ENCODE results near the gene MVB12A. TPM values are rescaled to one million over a fixed set of nuclear protein-coding genes. Genes with fewer than 3 reads are reported as not detected.

Gene MVB12A
- total RNA-seq, 1 donor from 2014 or later, result 23.3 TPM

- no peak overlapping the region for H3K27ac Mint-ChIP-seq
- no peak for TF ChIP-seq CTCF (IDR thresholded peaks at IDR 0.05)
- H3K36me3 Mint-ChIP-seq (ENCODE audit: low read depth), result peaks cover 9% of the 10 kb centered on the region
- ATAC-seq (ENCODE audit: low read depth) (no peak), DNase-seq (no peak)
- peaks cover 16% of the 10 kb centered on the region for H3K4me1 Mint-ChIP-seq
- intact Hi-C loops (cut with micrococcal nuclease), result no loop called here
- ChIA-PET CTCF (no interaction called here), POLR2A (no interaction called here)
- no peaks in the 10 kb centered on the region for H3K9me3 Mint-ChIP-seq
- H3K27me3 Mint-ChIP-seq, result no peaks in the 10 kb centered on the region
- H3K4me3 Mint-ChIP-seq, result no peak overlapping the region
Measured at GRCh38 chr19:17423429-17424208, 3.8 kb downstream of the MVB12A start.

GRCh38 chr19:17424743-17425365, 5.0 kb downstream of the MVB12A start:
- ChIA-PET CTCF (no interaction called here), POLR2A (interaction anchor here (0.7 kb wide), 1 partner anchor 13 kb away, joined by 3 read pairs; no protein-coding TSS in a partner anchor)
- Mint-ChIP-seq H3K36me3 (ENCODE audit: low read depth) (peaks cover 8% of the 10 kb centered on the region), H3K9me3 (no peaks in the 10 kb centered on the region), H3K4me1 (peaks cover 7% of the 10 kb centered on the region), H3K27me3 (no peaks in the 10 kb centered on the region), H3K4me3 (no peak overlapping the region), H3K27ac (no peak overlapping the region)
- ATAC-seq (ENCODE audit: low read depth) (peak; percentile 33), DNase-seq (no peak)
- intact Hi-C loops (cut with micrococcal nuclease), result no loop called here
- no peak for TF ChIP-seq CTCF (IDR thresholded peaks at IDR 0.05)

- ChIA-PET POLR2A (interaction anchor here (0.6 to 0.7 kb wide), 3 partner anchors 10 to 32 kb away, joined by 3 to 4 read pairs (median 3); partner anchors contain the start of gene MVB12A), CTCF (no interaction called here)
- H3K4me1 Mint-ChIP-seq, result no peaks in the 10 kb centered on the region
- ATAC-seq (ENCODE audit: low read depth) (no peak), DNase-seq (no peak)
- TF ChIP-seq CTCF (IDR thresholded peaks at IDR 0.05), result no peak
- intact Hi-C loops (cut with micrococcal nuclease), result no loop called here
- no peak overlapping the region for H3K4me3 Mint-ChIP-seq
- H3K27ac Mint-ChIP-seq, result no peak overlapping the region
- H3K27me3 Mint-ChIP-seq, result no peaks in the 10 kb centered on the region
- H3K9me3 Mint-ChIP-seq, result no peaks in the 10 kb centered on the region
- H3K36me3 Mint-ChIP-seq (ENCODE audit: low read depth), result no peaks in the 10 kb centered on the region
Measured at GRCh38 chr19:17429641-17430113, 9.8 kb downstream of the MVB12A start.

GRCh38 chr19:17431417-17431816, 11.6 kb downstream of the MVB12A start:
- DNase-seq (no peak), ATAC-seq (ENCODE audit: low read depth) (no peak)
- H3K4me1 Mint-ChIP-seq, result no peaks in the 10 kb centered on the region
- no peaks in the 10 kb centered on the region for H3K9me3 Mint-ChIP-seq
- ChIA-PET CTCF (no interaction called here), POLR2A (no interaction called here)
- H3K27ac Mint-ChIP-seq, result no peak overlapping the region
- TF ChIP-seq CTCF (IDR thresholded peaks at IDR 0.05), result no peak
- H3K4me3 Mint-ChIP-seq, result no peak overlapping the region
- no peaks in the 10 kb centered on the region for H3K27me3 Mint-ChIP-seq
- intact Hi-C loops (cut with micrococcal nuclease), result no loop called here
- H3K36me3 Mint-ChIP-seq (ENCODE audit: low read depth), result no peaks in the 10 kb centered on the region

GRCh38 chr19:17435218-17435617, 15.4 kb downstream of the MVB12A start:
- H3K36me3 Mint-ChIP-seq (ENCODE audit: low read depth), result no peaks in the 10 kb centered on the region
- DNase-seq (no peak), ATAC-seq (ENCODE audit: low read depth) (no peak)
- intact Hi-C loops (cut with micrococcal nuclease), result no loop called here
- no peaks in the 10 kb centered on the region for H3K4me1 Mint-ChIP-seq
- TF ChIP-seq CTCF (IDR thresholded peaks at IDR 0.05), result no peak
- H3K27ac Mint-ChIP-seq, result no peak overlapping the region
- POLR2A ChIA-PET, result no interaction called here
- no peak overlapping the region for H3K4me3 Mint-ChIP-seq
- H3K27me3 Mint-ChIP-seq, result no peaks in the 10 kb centered on the region
- CTCF ChIA-PET, result no interaction called here
- no peaks in the 10 kb centered on the region for H3K9me3 Mint-ChIP-seq
